Ovary (tissue), 3 donors: Measurements from ENCODE around the gene CHMP3.

Experiments used
- CTCF ChIP-seq, 3 donors: fragments of 450-650 bp in 2 of 3; fragments of 200-600 bp in 1 of 3; IDR thresholded peaks; one replicate each; pipeline versions ENCODE4 v1.5.1 to v1.8.0; 2016 to 2022; ENCODE audit warnings: antibody characterized with exemption in 3 of 3, mild to moderate bottlenecking in 1 of 3
- POLR2A ChIP-seq: fragments of 450-650 bp; IDR thresholded peaks from one replicate; pipeline ENCODE4 v1.6.1; 2017; ENCODE audit warnings: antibody characterized with exemption, mild to moderate bottlenecking, moderate library complexity
- donor health status: DM: no; HTN: no; CAD: no.

DNA sequence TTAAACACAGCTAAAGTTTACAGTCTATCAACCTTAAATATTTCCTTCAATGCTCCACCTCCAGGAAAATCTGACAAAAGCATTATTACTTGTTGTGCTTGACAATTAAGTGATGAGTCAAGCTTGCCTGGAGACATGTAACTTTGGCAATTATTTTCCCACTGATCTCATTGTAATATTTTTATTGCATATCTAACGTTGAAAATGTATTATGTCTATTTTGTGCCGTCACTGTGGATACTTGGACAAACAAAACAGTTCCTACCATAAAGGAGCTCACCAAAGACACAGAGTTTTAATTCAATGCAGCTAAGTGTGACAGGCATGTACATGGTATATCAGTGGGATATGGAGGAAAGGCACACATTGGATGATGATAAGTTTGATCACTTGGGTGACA is 35.7 kb upstream of the CHMP3 start:
- TF ChIP-seq CTCF (IDR thresholded peaks at IDR 0.05) (no peak), POLR2A (no peak)
